Measurements from ENCODE around the gene RBM47.

- TF ChIP-seq POLR2A (IDR thresholded peaks at IDR 0.05) (no peak), CTCF (IDR thresholded peaks at IDR 0.05) (no peak)
These were observed 44.4 kb downstream of the RBM47 start for GRCh38 chr4:40585201-40585799.
